HepG2 (cell line): Measurements from ENCODE around the gene NSD1. TPM values are rescaled to one million over a fixed set of nuclear protein-coding genes. Genes with fewer than 3 reads are reported as not detected.
A peak's percentile ranks its signal among the peaks of the same experiment; 100 is the strongest.

Source experiments
- ATAC-seq: fragments of 200-7000 bp; cut with Tn5 transposase; 3 replicates; pipeline ENCODE4 v1.9.1; 2020; ENCODE audit warnings: mild to moderate bottlenecking, moderate library complexity
- BruUV-seq: library from RNA; stranded (reverse); fragments of 400-500 nt; replicated peaks from 2 replicates; lab custom pipeline; 2021; lab: Mats Ljungman, UMichigan
- CTCF ChIA-PET: fragments of 300-600 bp; formaldehyde crosslinking; extraction: SDS; loops from one replicate; lab custom pipeline; 2021; ENCODE audit warnings: low total read pairs, inconsistent platforms, low intra/inter-chr PET ratio; lab: Yijun Ruan, JAX
- POLR2A ChIA-PET: fragments of 350-600 bp; sonication (Branson Sonifier 250); formaldehyde crosslinking; loops from one replicate; lab custom pipeline; 2020; ENCODE audit warnings: antibody characterized with exemption, inconsistent platforms; lab: Yijun Ruan, JAX
- DNase-seq: peaks from one replicate; pipeline ENCODE4 v3.0.0-alpha.2; 2015; ENCODE audit warnings: low spot score
- FAIRE-seq: peaks from 3 replicates; lab custom pipeline; 2011; peaks lifted over from hg19 to GRCh38; lab: Jason Lieb, UNC
- H2AFZ ChIP-seq: one replicate; pipeline ENCODE4 v1.6.1; 2011; ENCODE audit warnings: low read length, inconsistent platforms
- H3K27ac ChIP-seq: fragments of 300-600 bp; 3 replicates; pipeline ENCODE4 v1.8.0; 2011; ENCODE audit warnings: mixed run types, mild to moderate bottlenecking, mixed read lengths, low read length, inconsistent platforms; ENCODE audit not compliant: insufficient read depth; ENCODE audit errors: extremely low read length
- H3K27me3 ChIP-seq, 2 experiments: fragments of 200-600 bp in 1 of 2; 2 replicates in 1 of 2; 3 replicates in 1 of 2; pipeline versions ENCODE4 v1.6.0 to v1.8.0; 2011; ENCODE audit warnings: low read length in 2 of 2, mild to moderate bottlenecking in 2 of 2, moderate library complexity in 2 of 2, inconsistent platforms in 1 of 2; ENCODE audit not compliant: insufficient read depth in 2 of 2, control insufficient read depth in 1 of 2
- H3K36me3 ChIP-seq, 2 experiments: fragments of 200-600 bp in 1 of 2; replicated peaks in 1 of 2; 2 replicates in 1 of 2; 3 replicates in 1 of 2; pipeline versions ENCODE4 v1.5.1 to v1.8.0; 2011; ENCODE audit warnings: low read length in 2 of 2, inconsistent platforms in 1 of 2; ENCODE audit not compliant: insufficient read depth in 2 of 2, control insufficient read depth in 1 of 2
- H3K4me1 ChIP-seq: 2 replicates; pipeline ENCODE4 v1.5.1; 2012; ENCODE audit warnings: low read length, inconsistent platforms; ENCODE audit not compliant: insufficient read depth
- H3K4me2 ChIP-seq: 2 replicates; pipeline ENCODE4 v1.6.0; 2011; ENCODE audit warnings: low read depth, low read length, inconsistent platforms
- H3K4me3 ChIP-seq, 3 experiments: fragments of 200-600 bp in 1 of 3; sonication (generic), shearing (Covaris generic) in 1 of 3; replicated peaks in 1 of 3; 2 replicates each; pipeline ENCODE4 v1.5.1; 2011 to 2016; ENCODE audit warnings: low read length in 3 of 3, inconsistent platforms in 2 of 3, low read depth in 2 of 3, mild to moderate bottlenecking in 2 of 3, control low read depth in 1 of 3, mixed read lengths in 1 of 3; ENCODE audit not compliant: insufficient read depth in 1 of 3
- H3K79me2 ChIP-seq: one replicate; pipeline ENCODE4 v1.6.1; 2011; ENCODE audit warnings: low read length, inconsistent platforms; ENCODE audit not compliant: insufficient read depth
- H3K9ac ChIP-seq: 2 replicates; pipeline ENCODE4 v1.6.0; 2011; ENCODE audit warnings: mild to moderate bottlenecking, low read depth, low read length, inconsistent platforms; ENCODE audit not compliant: insufficient read depth
- H3K9me3 ChIP-seq: 2 replicates; pipeline ENCODE4 v1.5.1; 2012; ENCODE audit warnings: mild to moderate bottlenecking, low read length
- H4K20me1 ChIP-seq: 2 replicates; pipeline ENCODE4 v1.6.0; 2011; ENCODE audit warnings: inconsistent platforms, mild to moderate bottlenecking, low read length, moderate library complexity; ENCODE audit not compliant: insufficient read depth
- GATAD2A ChIP-seq: IDR thresholded peaks from 2 replicates; pipeline ENCODE4 v1.6.1; 2016
- HNF4A ChIP-seq: sonication (generic); formaldehyde crosslinking; IDR thresholded peaks from 2 replicates; pipeline ENCODE4 v1.4.0; 2020; ENCODE audit warnings: missing genetic modification reagents
- HOXA3 ChIP-seq: sonication (generic); formaldehyde crosslinking; IDR thresholded peaks from 2 replicates; pipeline ENCODE4 v1.5.0; 2020; ENCODE audit warnings: missing genetic modification reagents
- KDM1A ChIP-seq: IDR thresholded peaks from 2 replicates; pipeline ENCODE4 v1.6.1; 2016; ENCODE audit warnings: missing compliant biosample characterization
- RBAK ChIP-seq: sonication (generic); formaldehyde crosslinking; IDR thresholded peaks from 2 replicates; pipeline ENCODE4 v1.5.1; 2020; ENCODE audit warnings: mild to moderate bottlenecking, missing genetic modification reagents
- ZMYM3 ChIP-seq: sonication (generic); formaldehyde crosslinking; IDR thresholded peaks from 2 replicates; pipeline ENCODE4 v1.5.1; 2020; ENCODE audit warnings: mild to moderate bottlenecking, missing genetic modification reagents
- WGBS: methylation state at CpG from one replicate; pipeline ENCODE4 v1.1.6; 2017; ENCODE audit warnings: low lambda C conversion rate; 5-methylcytosine and 5-hydroxymethylcytosine counted together
- in situ Hi-C: cut with HindIII; loops from 2 replicates; pipeline ENCODE4 v1.10.0; 2017; ENCODE audit warnings: low pct_unique_long_range_greater_than_20kb; ENCODE audit not compliant: extremely low pct_ligation_motif_present
- intact Hi-C: fragments of 100-400 bp; cut with micrococcal nuclease; formaldehyde crosslinking; loops from one replicate; pipeline ENCODE4 v1.10.0; 2022; ENCODE audit not compliant: unreplicated experiment
- polyA plus RNA-seq, 8 experiments: library from polyadenylated mRNA; depleted of rRNA in 3 of 8; stranded (reverse) in 7 of 8; unstranded in 1 of 8; fragments of >200 nt; fragmentation: Illumina TruSeq in 4 of 8; extraction: Trizol in 4 of 8; gene quantifications; 2 replicates each; pipeline versions ENCODE4 v1.2.1 to v1.2.3, GENCODE V29; 2011 to 2016; ENCODE audit warnings: low read depth in 4 of 8, missing spikeins in 1 of 8, mixed read lengths in 1 of 8; ENCODE audit not compliant: insufficient read depth in 1 of 8
- total RNA-seq, 5 experiments: library from RNA; depleted of rRNA; stranded (reverse); fragments of >200 nt; fragmentation: Illumina TruSeq; extraction: Trizol; gene quantifications; 2 replicates each; pipeline ENCODE4 v1.2.3, GENCODE V29; 2016; ENCODE audit warnings: low read depth in 1 of 5
- TF ChIP-seq, protein P1 (sequence below): sonication (generic); formaldehyde crosslinking; IDR thresholded peaks from 2 replicates; pipeline ENCODE4 v1.4.0; 2020; ENCODE audit warnings: missing genetic modification reagents
- TF ChIP-seq, protein P2 (sequence below): sonication (generic); formaldehyde crosslinking; IDR thresholded peaks from 2 replicates; pipeline ENCODE4 v1.8.0; 2022; ENCODE audit warnings: missing genetic modification reagents, mild to moderate bottlenecking, borderline replicate concordance

The NSD1 gene
- total and polyA plus RNA-seq, 2 of the 13 experiments (the other 11 are each of a cell fraction or from before 2014, with no cell fraction given), result 0.01 to 0.09 TPM

DNA sequence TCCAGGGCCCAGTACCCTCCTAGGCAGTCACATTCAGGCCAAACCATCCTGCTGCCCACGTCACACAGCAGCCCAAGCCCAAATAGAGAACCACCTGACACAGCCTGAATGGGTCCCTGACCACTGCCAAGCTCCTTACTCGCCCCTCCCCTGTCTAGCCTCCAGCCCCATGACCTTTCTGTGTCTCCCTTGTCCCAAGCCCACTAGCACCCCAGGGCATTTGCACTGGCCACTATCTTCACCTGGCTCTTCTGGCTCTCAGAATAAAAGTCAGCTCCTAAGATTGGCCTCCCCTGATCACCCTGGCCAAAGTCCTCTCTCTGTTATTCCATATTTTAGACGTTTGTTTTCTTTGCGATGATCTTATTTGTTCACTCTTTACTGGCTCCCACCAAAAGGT lies 26.4 kb upstream of the NSD1 start:
- H4K20me1 ChIP-seq, result no peaks in the 10 kb centered on the region
- H3K36me3 ChIP-seq, result no peaks in the 10 kb centered on the region
- no peaks in the 10 kb centered on the region for H3K79me2 ChIP-seq
- ChIA-PET CTCF (no interaction called here), POLR2A (interaction anchor here (0.6 to 13.2 kb wide), 4 partner anchors 9 to 34 kb away, joined by 3 to 293 read pairs (median 18); partner anchors contain the start of gene FGFR4)
- H3K9me3 ChIP-seq, result no peaks in the 10 kb centered on the region
- no TSS peak for BruUV-seq
- peaks cover 83% of the 10 kb centered on the region for H3K4me1 ChIP-seq
- in situ Hi-C loops (loop anchor here (25.0 kb wide), 1 partner anchor 355 kb away; the partner anchor contains the start of gene DBN1), intact Hi-C loops (no loop called here)
- H3K4me3 ChIP-seq, result no peak overlapping the region
- H2AFZ ChIP-seq, result no peak overlapping the region
- TF ChIP-seq GATAD2A, result 0 out of 2 replicates have a peak, but pooled peaks have one; percentile 8
- TF ChIP-seq HNF4A, result 0 out of 2 replicates have a peak, but pooled peaks have one; percentile 13
- TF ChIP-seq, protein P1, sequence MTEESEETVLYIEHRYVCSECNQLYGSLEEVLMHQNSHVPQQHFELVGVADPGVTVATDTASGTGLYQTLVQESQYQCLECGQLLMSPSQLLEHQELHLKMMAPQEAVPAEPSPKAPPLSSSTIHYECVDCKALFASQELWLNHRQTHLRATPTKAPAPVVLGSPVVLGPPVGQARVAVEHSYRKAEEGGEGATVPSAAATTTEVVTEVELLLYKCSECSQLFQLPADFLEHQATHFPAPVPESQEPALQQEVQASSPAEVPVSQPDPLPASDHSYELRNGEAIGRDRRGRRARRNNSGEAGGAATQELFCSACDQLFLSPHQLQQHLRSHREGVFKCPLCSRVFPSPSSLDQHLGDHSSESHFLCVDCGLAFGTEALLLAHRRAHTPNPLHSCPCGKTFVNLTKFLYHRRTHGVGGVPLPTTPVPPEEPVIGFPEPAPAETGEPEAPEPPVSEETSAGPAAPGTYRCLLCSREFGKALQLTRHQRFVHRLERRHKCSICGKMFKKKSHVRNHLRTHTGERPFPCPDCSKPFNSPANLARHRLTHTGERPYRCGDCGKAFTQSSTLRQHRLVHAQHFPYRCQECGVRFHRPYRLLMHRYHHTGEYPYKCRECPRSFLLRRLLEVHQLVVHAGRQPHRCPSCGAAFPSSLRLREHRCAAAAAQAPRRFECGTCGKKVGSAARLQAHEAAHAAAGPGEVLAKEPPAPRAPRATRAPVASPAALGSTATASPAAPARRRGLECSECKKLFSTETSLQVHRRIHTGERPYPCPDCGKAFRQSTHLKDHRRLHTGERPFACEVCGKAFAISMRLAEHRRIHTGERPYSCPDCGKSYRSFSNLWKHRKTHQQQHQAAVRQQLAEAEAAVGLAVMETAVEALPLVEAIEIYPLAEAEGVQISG (CRISPR knock-in tag), result no peak
- 0 out of 2 replicates have a peak, but pooled peaks have one; percentile 31 for TF ChIP-seq KDM1A (CRISPR knock-in tag)
- 0 out of 2 replicates have a peak, but pooled peaks have one; percentile 23 for TF ChIP-seq HOXA3 (CRISPR knock-in tag)
- TF ChIP-seq, protein P2, sequence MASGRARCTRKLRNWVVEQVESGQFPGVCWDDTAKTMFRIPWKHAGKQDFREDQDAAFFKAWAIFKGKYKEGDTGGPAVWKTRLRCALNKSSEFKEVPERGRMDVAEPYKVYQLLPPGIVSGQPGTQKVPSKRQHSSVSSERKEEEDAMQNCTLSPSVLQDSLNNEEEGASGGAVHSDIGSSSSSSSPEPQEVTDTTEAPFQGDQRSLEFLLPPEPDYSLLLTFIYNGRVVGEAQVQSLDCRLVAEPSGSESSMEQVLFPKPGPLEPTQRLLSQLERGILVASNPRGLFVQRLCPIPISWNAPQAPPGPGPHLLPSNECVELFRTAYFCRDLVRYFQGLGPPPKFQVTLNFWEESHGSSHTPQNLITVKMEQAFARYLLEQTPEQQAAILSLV (CRISPR knock-in tag), result no peak
- TF ChIP-seq RBAK (CRISPR knock-in tag), result no peak
- peak; percentile 88 for TF ChIP-seq ZMYM3 (CRISPR knock-in tag)
- 48% methylated on average over 3 of the region's 4 CpGs for WGBS
- H3K9ac ChIP-seq, result no peak overlapping the region
- no peak overlapping the region for H3K4me2 ChIP-seq
- ATAC-seq, result no peak
- no peak for FAIRE-seq
- H3K27ac ChIP-seq, result no peak overlapping the region
- H3K27me3 ChIP-seq, result no peaks in the 10 kb centered on the region
- no peak for DNase-seq
